T47D (cell line): ENCODE results near the gene BICDL1.

Experiments
- DNase-seq, 2 experiments: peaks; one replicate each; pipeline versions ENCODE4 v3.0.0 to v3.0.0-alpha.2; 2011 to 2012; ENCODE audit warnings: low read depth in 1 of 2, low spot score in 1 of 2
- JUND ChIP-seq: IDR thresholded peaks from 2 replicates; pipeline ENCODE4 v1.6.1; 2012; ENCODE audit warnings: low read depth
- in situ Hi-C: cut with HindIII; loops from 2 replicates; pipeline ENCODE4 v1.10.0; 2016; ENCODE audit warnings: low sequenced_read_pairs, low pct_unique_long_range_greater_than_20kb

Gene BICDL1

GRCh38 chr12:120081641-120082040 is 92.6 kb downstream of the BICDL1 start:
- no peak for TF ChIP-seq JUND
- DNase-seq = no peak
- in situ Hi-C loops = no loop called here

- no peak for DNase-seq
- in situ Hi-C loops = no loop called here
- no peak for TF ChIP-seq JUND
Measured at GRCh38 chr12:120085920-120086645, 97.0 kb downstream of the BICDL1 start.

- peak; percentile 99 to 100 for DNase-seq
- in situ Hi-C loops = no loop called here
- no peak for TF ChIP-seq JUND
Measured at GRCh38 chr12:120086801-120087621, 98.0 kb downstream of the BICDL1 start.

- DNase-seq = no peak
- no peak for TF ChIP-seq JUND
- in situ Hi-C loops = no loop called here
Measured at GRCh38 chr12:120089105-120089504, 100.1 kb downstream of the BICDL1 start.

GRCh38 chr12:120089796-120090195 is 100.8 kb downstream of the BICDL1 start:
- TF ChIP-seq JUND = no peak
- in situ Hi-C loops = no loop called here
- DNase-seq = no peak

GRCh38 chr12:120090206-120090605 is 101.2 kb downstream of the BICDL1 start:
- in situ Hi-C loops = no loop called here
- no peak for TF ChIP-seq JUND
- no peak for DNase-seq

GRCh38 chr12:120090626-120091295 is 101.7 kb downstream of the BICDL1 start:
- DNase-seq = no peak
- in situ Hi-C loops = no loop called here
- TF ChIP-seq JUND = no peak

- no peak for TF ChIP-seq JUND
- in situ Hi-C loops = no loop called here
- DNase-seq = no peak
Measured at GRCh38 chr12:120091371-120092090, 102.5 kb downstream of the BICDL1 start.

- no peak for TF ChIP-seq JUND
- in situ Hi-C loops = no loop called here
- DNase-seq = no peak
Measured at GRCh38 chr12:120092551-120093335, 103.7 kb downstream of the BICDL1 start.

GRCh38 chr12:120093336-120093591 is 104.2 kb downstream of the BICDL1 start:
- in situ Hi-C loops = no loop called here
- no peak for DNase-seq
- TF ChIP-seq JUND = no peak

GRCh38 chr12:120093592-120094355 is 104.7 kb downstream of the BICDL1 start:
- in situ Hi-C loops = no loop called here
- TF ChIP-seq JUND = no peak
- no peak for DNase-seq
